ENCODE results near the gene CCDC88B.
"Not testable (repeated sequence)": the region's sequence is repeated elsewhere in the genome, so short reads cannot be mapped to it uniquely, and the experiment has no call there.

Gene CCDC88B

DNA sequence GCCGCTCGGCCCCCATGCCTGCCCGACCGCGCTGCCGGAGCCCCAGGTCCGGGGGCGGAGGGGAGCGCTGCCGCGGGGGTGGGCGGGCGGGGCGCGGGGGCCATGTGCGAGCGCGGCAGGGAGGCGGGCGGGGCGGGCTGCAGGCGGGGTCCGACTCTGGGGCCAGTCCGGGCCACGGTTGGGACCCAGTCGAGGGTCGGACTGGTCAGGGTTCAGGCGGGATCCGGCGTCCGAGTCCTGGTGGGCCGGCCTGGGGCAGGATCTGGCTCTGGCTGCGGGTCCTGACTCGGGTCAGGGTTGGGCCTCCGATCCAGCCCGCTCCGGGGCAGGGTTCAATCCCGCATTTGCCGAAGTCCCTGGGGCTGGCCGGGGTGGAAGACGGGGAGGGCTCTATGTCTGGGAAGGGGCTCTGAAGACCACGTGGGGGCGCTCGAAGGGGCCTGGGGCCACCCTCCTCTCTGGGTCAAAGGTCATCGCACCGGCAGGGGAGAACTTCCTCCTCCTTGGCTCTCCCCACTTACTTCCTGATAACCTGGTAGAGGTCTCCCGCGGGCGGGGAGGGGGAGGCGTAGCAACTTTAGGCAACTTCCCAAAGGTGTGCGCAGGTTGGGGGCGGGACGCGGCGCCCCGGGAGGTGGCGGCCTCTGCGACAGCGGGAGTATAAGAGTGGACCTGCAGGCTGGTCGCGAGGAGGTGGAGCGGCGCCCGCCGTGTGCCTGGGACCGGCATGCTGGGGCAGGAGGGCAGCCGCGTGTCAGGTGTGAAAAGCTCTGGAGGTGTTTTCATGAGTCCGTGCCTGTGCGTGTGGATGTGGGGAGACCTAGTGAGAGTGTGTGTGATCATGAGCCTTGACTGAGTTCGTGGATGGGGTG lies 34.1 kb upstream of the CCDC88B start:
- peak; percentile 72 for DNase-seq

DNA sequence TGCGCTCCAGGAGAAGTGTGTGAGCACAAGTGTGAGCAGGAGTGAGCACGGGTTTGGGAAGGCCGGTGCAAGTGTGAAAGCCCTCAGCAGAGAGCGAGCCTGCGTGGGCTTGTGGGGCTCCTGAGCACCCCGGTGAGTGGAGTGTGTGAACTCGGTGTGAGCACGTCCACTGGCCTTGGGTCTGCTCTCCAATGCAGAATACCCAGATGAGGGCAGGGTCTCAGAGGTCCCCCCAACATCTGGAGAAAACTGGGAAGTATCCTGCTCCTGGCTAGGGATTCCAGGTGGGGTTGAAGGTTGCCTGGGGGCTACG lies 33.5 kb upstream of the CCDC88B start:
- no peak for DNase-seq

DNA sequence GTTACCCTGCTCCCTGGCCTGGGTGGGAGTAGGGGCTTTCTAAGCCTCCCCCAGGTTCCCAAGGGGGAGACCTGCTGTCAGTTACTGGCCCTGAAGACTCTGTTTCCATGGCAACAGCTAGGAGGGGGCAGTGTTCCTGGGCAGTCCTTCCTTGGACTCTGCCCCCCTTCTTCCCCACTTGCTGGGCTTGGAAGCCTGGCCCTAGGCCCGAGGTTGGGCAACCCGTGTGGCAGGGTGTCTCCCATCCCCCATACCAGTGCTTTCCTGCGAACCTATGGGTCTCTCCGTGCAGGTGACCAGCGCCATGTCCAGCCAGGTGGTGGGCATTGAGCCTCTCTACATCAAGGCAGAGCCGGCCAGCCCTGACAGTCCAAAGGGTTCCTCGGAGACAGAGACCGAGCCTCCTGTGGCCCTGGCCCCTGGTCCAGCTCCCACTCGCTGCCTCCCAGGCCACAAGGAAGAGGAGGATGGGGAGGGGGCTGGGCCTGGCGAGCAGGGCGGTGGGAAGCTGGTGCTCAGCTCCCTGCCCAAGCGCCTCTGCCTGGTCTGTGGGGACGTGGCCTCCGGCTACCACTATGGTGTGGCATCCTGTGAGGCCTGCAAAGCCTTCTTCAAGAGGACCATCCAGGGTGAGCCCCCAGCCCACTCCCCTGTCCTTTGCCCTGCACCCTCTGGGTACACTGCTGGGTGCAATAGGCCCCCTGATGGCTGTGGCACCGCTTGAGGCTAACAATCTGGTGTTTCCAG lies 33.0 kb upstream of the CCDC88B start:
- no peak for DNase-seq

DNA sequence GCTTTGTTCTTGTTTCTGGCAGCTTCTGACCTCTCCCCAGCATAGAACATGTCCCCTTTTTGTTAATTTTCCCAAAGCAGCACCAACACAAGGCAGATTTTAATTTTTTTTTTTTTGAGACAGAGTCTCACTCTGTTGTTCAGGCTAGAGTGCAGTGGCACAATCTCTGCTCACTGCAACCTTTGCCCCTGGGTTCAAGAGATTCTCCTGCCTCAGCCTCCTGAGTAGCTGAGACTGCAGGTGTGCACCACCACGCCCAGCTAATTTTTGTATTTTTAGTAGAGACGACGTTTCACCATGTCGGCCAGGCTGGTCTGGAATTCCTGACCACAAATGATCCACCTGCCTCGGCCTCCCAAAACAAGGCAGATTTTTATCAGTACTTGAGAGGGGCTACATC lies 32.2 kb upstream of the CCDC88B start:
- DNase-seq = not testable (repeated sequence)

DNA sequence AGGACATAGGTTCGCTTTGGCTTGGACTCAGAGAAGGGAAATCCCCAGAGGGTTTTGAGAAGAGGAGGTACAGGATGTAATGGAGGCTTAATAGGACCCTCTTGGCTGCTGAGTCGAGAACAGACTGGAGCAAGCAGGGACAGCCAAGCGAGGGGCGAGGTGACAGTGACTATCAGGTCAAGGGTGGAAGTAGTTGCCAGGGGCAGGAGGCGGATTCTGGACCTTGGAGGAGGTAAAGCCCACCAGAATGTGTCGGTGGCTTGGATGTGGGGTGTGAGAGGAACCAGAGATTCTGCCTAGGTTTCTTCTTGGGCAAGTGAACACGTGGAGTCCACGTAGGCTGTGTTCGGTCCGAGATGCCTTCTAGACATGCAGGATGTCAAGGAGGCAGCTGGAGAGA lies 27.1 kb upstream of the CCDC88B start:
- DNase-seq = no peak

DNA sequence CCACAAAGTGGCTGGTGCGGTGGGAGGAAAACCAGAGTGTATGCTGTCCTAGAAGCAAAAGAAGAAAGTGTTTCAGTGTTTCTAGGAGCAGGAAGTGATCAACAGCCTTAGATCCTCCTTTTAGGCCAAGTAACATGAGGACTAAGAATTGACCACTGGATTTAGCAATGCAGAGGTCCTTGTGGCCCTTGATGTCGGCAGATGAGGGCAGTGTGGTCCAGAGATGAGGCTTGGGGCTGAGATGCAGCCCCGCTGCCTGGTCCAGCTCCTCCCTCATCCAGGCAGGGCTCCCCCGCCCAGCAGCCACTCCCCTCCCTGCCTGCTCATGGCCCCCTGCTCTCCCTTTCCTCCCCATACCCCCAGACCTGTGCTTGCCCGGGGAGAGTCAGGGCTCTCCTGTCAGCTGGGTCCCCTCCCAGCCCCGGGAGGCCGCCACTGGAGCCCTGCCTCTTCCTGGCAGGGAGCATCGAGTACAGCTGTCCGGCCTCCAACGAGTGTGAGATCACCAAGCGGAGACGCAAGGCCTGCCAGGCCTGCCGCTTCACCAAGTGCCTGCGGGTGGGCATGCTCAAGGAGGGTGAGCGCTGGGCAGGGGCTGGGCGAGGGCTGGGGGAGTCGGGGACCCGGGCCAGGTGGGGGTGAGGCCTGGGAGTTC lies 26.4 kb upstream of the CCDC88B start:
- DNase-seq = no peak

DNA sequence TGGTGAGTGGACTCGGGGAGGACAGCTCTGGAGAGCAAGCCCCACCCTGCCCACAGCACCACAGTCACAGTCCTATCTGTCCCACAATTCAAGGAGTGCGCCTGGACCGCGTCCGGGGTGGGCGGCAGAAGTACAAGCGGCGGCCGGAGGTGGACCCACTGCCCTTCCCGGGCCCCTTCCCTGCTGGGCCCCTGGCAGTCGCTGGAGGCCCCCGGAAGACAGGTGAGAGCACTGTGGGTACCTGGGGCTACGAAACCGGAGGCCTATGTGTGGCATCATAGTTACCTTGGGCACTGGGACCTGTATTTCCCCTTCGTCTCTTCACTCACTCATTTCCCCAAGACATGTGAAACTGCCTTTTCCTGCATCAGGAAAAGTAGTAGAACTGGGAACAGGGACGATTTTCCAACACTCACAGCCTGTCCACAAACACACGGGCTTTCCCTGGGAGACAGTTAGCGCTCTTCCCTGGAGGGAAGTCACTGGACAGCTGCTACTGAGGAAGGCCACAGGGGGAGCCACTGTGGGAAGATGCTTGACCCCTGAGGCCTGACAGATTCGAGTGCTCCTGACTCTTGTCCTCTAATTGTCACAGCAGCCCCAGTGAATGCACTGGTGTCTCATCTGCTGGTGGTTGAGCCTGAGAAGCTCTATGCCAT lies 25.7 kb upstream of the CCDC88B start:
- DNase-seq = no peak

DNA sequence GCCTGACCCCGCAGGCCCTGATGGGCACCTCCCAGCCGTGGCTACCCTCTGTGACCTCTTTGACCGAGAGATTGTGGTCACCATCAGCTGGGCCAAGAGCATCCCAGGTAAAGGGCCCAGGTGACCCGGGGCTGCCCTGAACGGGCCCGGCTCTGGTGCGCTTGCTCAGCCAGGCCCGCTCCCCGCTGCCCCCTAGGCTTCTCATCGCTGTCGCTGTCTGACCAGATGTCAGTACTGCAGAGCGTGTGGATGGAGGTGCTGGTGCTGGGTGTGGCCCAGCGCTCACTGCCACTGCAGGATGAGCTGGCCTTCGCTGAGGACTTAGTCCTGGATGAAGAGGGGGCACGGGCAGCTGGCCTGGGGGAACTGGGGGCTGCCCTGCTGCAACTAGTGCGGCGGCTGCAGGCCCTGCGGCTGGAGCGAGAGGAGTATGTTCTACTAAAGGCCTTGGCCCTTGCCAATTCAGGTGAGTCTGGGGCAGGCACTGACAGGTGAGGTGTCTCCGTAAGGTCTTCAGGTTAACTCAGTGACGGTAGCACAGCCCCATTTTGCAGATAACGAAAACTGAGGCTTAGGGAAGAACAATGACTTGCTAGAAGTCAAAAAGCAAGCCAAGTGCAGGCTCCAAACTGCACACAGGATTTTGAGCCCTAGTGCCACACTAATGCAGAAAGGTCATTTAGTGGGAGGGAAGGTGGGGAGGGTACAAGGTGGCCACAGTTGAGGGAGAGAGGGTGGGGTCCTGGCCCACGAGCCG lies 25.0 kb upstream of the CCDC88B start:
- DNase-seq = no peak

DNA sequence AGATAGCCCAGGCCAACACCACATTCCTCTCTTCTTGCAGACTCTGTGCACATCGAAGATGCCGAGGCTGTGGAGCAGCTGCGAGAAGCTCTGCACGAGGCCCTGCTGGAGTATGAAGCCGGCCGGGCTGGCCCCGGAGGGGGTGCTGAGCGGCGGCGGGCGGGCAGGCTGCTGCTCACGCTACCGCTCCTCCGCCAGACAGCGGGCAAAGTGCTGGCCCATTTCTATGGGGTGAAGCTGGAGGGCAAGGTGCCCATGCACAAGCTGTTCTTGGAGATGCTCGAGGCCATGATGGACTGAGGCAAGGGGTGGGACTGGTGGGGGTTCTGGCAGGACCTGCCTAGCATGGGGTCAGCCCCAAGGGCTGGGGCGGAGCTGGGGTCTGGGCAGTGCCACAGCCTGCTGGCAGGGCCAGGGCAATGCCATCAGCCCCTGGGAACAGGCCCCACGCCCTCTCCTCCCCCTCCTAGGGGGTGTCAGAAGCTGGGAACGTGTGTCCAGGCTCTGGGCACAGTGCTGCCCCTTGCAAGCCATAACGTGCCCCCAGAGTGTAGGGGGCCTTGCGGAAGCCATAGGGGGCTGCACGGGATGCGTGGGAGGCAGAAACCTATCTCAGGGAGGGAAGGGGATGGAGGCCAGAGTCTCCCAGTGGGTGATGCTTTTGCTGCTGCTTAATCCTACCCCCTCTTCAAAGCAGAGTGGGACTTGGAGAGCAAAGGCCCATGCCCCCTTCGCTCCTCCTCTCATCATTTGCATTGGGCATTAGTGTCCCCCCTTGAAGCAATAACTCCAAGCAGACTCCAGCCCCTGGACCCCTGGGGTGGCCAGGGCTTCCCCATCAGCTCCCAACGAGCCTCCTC lies 24.1 kb upstream of the CCDC88B start:
- not testable (repeated sequence) for DNase-seq

DNA sequence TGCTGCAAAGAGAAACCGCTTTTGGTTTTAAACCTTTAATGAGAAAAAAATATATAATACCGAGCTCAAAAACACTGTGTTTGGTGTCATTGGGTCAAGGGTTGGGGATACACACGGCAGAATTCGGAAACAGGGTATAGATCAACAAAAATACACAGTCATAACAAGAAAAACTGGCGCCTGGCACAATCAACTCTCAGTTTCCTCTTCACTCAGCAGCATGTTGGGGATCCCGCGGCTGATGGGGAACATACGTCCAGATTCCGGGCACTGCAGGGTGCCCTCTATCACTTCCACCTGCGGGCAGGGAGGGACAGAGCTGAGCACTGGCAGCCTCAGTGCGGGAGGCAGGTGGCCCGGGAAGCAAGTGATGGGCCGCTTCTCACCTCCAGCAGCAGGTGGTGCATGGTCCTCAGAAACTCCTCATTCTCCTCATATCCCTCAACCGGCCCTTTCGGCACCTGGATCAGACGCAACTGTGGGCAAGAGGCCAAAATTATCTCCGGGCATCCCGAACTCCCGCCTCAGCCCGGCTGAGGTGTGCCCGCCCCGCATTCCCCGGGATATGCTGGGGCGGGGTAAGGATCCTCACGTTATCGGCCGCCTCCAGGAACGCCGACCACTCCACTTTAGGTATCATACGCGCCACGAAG lies 23.2 kb upstream of the CCDC88B start:
- DNase-seq = peak; percentile 28

DNA sequence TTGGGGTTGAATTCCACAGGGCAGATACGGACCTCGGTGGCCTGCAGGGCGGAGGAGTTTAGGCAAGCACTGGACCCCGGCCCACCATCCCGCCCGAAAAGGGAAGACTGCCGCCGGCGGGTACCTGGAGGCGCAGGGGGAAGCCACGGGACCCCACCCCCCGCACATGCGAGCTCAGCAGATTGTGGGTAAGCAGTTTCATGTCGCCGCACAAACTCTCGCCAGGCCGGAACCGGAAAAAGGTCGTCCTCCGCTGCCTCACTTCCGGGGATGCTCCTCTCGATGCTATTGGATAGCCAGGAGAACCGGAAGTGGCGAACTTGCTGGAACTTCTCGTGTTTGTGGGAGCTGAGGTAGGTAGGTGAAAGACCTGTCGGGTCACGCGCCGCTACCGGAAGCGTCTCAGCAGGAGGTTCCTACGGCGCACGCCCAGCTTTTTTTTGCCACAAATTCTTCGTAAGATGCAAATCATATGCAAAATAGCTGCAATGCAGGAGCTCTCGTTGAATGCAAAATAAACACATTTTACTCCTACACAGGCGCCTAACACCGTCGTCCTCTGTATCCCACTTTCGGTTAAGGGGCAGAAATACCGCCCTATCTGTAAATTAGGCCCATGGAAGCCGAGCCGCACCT lies 22.6 kb upstream of the CCDC88B start, which contains the start of gene TRMT112:
TRMT112 (minus strand) TSS at position 235 of the 636 bp plus-strand sequence; CDS start at position 202, 33 bp downstream.
- DNase-seq = peak; percentile 92

DNA sequence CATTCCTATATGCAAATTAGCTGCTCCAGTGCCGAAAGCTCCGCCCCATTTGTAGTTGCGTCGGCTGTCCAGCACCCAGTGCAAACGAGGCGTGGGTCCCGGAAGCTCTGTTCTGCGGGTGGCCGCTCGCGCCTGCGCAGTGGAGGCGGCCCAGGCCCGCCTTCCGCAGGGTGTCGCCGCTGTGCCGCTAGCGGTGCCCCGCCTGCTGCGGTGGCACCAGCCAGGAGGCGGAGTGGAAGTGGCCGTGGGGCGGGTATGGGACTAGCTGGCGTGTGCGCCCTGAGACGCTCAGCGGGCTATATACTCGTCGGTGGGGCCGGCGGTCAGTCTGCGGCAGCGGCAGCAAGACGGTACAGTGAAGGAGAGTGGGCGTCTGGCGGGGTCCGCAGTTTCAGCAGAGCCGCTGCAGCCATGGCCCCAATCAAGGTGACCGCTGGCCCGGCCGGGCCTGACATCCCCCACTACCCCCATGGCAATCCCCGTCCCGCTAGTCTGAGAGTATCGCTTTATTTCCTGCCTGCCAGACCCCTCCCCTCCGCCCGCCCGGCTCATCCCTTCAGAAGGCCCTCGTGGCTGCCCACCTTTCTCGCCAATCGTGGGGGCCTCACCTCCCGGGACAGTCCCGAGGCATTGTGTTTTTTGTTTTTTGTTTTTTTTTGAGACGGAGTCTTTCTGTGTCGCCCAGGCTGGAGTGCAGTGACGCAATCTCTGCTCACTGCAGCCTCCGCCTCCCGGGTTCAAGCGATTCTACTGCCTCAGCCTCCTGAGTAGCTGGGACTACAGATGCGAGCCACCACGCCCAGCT lies 21.8 kb upstream of the CCDC88B start, which contains the start of gene PRDX5:
PRDX5 (plus strand) TSS at position 161 of the 805 bp plus-strand sequence; CDS start at position 256, 95 bp downstream.
- peak; percentile 91 for DNase-seq

DNA sequence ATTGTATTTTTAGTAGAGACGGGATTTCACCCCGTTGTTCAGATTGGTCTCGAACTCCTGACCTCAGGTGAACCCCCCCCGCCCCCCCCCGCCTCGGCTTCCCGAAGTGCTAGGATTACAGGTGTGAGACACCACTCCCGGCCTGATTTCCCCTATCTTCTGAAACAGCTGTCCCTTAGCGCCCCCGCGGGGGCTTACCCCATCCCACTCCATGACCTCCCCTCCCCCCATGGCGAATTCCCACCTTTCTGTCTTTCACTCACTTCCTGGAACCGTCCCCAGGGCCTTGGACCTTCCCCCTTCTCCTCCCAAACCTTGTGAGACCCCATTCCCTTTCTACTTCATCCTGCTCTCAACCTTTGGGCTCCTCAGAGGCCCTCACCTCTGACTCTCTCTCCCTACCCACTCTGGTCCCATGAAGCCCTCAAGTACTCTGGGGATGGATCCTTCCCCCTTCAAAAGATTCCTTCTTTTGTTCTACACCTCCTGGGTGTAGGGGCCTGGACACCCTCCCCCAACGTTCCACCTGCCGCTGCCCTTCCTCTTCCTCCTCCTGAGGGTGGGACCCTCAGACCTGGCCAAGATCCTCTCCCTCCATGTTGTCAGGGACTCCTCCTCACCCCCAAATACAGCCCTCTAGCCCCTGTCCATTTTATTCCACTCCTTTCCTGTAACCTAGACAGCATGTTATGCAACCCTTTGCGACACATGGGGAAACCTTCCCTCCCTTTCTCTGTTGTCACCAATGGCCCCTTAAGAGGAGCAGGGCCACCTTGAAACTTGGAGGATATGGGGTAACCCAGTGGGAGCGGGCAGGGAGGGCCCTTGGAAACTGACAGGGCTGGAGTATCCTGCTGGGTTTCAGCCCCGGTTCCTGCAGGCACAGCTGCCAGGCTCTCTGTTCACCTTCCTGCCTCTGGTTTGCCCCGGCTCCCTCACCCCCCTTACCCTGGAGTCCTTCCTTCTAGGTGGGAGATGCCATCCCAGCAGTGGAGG lies 20.9 kb upstream of the CCDC88B start:
- DNase-seq = no peak

DNA sequence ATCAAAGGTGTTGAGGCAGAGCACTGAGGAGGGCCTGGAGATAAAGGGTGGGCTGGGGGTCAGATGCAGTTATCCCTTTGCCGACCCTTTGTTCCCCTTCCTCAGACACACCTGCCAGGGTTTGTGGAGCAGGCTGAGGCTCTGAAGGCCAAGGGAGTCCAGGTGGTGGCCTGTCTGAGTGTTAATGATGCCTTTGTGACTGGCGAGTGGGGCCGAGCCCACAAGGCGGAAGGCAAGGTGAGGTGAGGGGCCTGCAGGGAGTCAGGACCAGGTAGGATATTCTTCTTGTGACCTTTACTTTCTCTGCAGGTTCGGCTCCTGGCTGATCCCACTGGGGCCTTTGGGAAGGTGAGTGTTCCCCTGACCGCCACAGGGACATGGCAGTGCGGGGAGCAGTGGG lies 19.4 kb upstream of the CCDC88B start:
- no peak for DNase-seq

DNA sequence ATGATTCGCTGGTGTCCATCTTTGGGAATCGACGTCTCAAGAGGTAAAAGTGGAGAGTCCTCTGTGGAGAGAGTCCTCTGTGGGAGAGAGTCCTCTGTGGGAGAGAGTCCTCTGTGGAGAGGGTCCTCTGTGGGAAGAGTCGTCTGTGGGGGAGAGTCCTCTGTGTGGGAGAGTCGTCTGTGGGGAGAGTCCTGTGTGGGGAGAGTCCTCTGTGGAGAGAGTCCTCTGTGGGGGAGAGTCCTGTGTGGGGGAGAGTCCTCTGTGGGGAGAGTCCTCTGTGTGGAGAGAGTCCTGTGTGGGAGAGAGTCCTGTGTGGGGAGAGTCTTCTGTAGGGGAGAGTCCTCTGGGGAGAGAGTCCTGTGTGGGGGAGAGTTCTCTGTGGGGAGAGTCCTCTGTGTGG lies 19.0 kb upstream of the CCDC88B start:
- DNase-seq = no peak

DNA sequence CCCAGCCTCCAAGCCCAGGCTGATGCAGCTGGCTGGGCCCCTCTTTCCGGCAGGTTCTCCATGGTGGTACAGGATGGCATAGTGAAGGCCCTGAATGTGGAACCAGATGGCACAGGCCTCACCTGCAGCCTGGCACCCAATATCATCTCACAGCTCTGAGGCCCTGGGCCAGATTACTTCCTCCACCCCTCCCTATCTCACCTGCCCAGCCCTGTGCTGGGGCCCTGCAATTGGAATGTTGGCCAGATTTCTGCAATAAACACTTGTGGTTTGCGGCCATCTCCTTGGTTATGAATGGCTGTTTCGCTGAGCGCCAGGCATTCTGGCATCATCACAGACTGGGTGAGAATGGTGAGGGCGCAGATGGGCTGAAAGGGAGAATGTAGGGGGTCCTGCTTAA lies 18.5 kb upstream of the CCDC88B start:
- DNase-seq = no peak

DNA sequence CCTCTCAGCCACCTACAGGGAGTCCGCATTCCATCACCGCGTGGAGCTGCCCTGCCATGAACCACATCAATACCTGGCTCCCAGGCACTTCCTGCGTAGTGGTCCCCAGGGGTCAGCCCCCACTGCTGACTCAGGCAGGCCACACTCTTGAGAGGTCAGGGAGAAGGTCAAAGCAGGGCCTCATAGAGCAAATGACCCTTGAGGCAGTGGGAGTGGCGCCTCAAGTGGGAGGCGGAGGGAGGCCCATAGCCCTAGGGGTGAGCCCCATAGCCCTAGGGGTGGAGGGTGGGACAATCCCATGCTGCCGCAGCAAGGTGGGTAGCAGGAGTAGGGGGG lies 17.1 kb upstream of the CCDC88B start:
- no peak for DNase-seq

DNA sequence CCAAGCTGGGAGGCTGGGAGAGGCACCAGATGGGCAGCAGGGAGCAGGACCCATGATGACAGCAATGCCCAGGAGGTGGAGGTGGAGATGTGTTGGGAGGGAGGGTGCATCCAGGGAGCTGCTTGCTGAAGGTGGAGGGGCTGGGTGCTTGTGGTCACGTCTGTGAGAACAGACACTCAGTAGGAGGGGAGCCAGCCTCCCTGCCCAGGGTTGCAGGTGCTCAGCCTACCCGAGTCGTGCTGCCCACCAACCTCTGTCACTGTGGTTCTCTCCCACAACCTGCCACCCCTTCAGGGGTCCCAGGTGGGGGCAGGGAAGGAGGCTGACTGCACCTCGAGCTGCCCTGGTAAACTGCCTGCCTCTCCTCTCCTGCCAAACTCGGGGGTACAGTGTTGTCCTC lies 16.6 kb upstream of the CCDC88B start:
- no peak for DNase-seq

Data from stimulated activated CD4-positive, alpha-beta T cell treated with anti-CD3 and anti-CD28 coated beads, Interleukin-4, amount 100 ng/mL, for 1 hour (primary cell).